GM12875 (cell line): ENCODE measurements around the gene PHAX.
"Not testable (repeated sequence)": the region's sequence is repeated elsewhere in the genome, so short reads cannot be mapped to it uniquely, and the experiment has no call there.

Experiments used
- H3K4me3 ChIP-seq: one replicate; pipeline ENCODE4 v1.5.1; 2011; ENCODE audit warnings: low read depth, low read length, control low read depth
- CTCF ChIP-seq: IDR thresholded peaks from 2 replicates; pipeline ENCODE4 v1.5.1; 2011; ENCODE audit warnings: low read depth, mild to moderate bottlenecking, control low read depth, inconsistent platforms, low read length, moderate library complexity, borderline replicate concordance; ENCODE audit not compliant: insufficient read depth

The PHAX gene

GRCh38 chr5:126605525-126605924 is 4.8 kb downstream of the PHAX start:
- no peak for TF ChIP-seq CTCF

GRCh38 chr5:126610160-126610559 is 9.4 kb downstream of the PHAX start:
- TF ChIP-seq CTCF: no peak
- H3K4me3 ChIP-seq: no peak overlapping the region

More at GRCh38 chr5:126605525-126605924, 4.8 kb downstream of the PHAX start:
- H3K4me3 ChIP-seq: no peak overlapping the region

GRCh38 chr5:126610616-126611015 is 9.9 kb downstream of the PHAX start:
- no peak overlapping the region for H3K4me3 ChIP-seq
- no peak for TF ChIP-seq CTCF

GRCh38 chr5:126613941-126614592 is 13.3 kb downstream of the PHAX start:
- H3K4me3 ChIP-seq: no peak overlapping the region
- TF ChIP-seq CTCF: no peak

- TF ChIP-seq CTCF: peak; percentile 35; the same call in 1 of the 2 replicates
- no peak overlapping the region for H3K4me3 ChIP-seq
Observed at GRCh38 chr5:126615286-126615685, 14.5 kb downstream of the PHAX start.

GRCh38 chr5:126617603-126618002 is 16.9 kb downstream of the PHAX start:
- H3K4me3 ChIP-seq: not testable (repeated sequence)

- H3K4me3 ChIP-seq: no peak overlapping the region
- no peak for TF ChIP-seq CTCF
Observed at GRCh38 chr5:126619781-126620180, 19.0 kb downstream of the PHAX start.

GRCh38 chr5:126624534-126624933 is 23.8 kb downstream of the PHAX start:
- H3K4me3 ChIP-seq: no peak overlapping the region
- no peak for TF ChIP-seq CTCF
